Effector memory CD8-positive, alpha-beta T cell (primary cell): Measurements from ENCODE around the gene XPO4.
A peak's percentile ranks its signal among the peaks of the same experiment; 100 is the strongest.

ENCODE experiments used
- ATAC-seq: fragments of 150-1000 bp; cut with Tn5 transposase; replicated peaks from 2 replicates; pipeline ENCODE4 v1.10.0; 2021; ENCODE audit warnings: mild to moderate bottlenecking, moderate library complexity
- DNase-seq, 3 experiments: peaks; one replicate each; pipeline ENCODE4 v3.0.0; 2021
- H3K27ac Mint-ChIP-seq, 2 donors: one replicate each; pipeline ENCODE4 v1.8.0; 2022; ENCODE audit warnings: mild to moderate bottlenecking in 2 of 2, mixed read lengths in 2 of 2, moderate library complexity in 2 of 2
- H3K27me3 Mint-ChIP-seq, 2 donors: one replicate each; pipeline ENCODE4 v1.8.0; 2022; ENCODE audit warnings: mixed read lengths in 2 of 2
- H3K36me3 Mint-ChIP-seq: one replicate; pipeline ENCODE4 v1.8.0; 2022; ENCODE audit warnings: mild to moderate bottlenecking, moderate library complexity, mixed read lengths; ENCODE audit not compliant: insufficient read depth
- H3K4me1 Mint-ChIP-seq, 2 donors: one replicate each; pipeline ENCODE4 v1.8.0; 2022; ENCODE audit warnings: low read depth in 2 of 2, mixed read lengths in 2 of 2
- H3K4me3 Mint-ChIP-seq, 2 donors: one replicate each; pipeline ENCODE4 v1.8.0; 2022; ENCODE audit warnings: mild to moderate bottlenecking in 2 of 2, mixed read lengths in 2 of 2, moderate library complexity in 2 of 2
- H3K9me3 Mint-ChIP-seq, 2 donors: one replicate each; pipeline ENCODE4 v1.8.0; 2022; ENCODE audit warnings: mixed read lengths in 2 of 2

The XPO4 gene

DNA sequence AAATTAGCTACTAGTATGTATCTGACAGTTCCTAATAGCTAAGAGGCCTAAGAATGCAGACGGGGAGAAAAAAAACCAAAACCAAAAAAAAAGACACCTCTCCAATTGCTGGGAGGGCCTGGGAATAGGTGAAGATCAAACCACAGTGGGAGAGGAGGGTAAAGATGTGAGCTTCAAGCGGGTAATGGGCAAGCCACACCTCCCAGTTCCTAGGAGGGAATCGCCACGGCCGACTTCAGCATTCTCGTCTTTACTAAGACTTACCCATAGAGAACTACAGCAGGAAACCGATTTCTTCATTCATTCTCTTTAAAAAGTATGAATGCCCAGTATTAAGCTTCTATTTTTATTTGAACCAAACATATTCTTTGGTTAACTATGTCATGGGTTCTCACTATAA, 123.1 kb downstream of the XPO4 start:
- Mint-ChIP-seq H3K27ac (no peak overlapping the region), H3K36me3 (peaks cover 8% of the 10 kb centered on the region)
- ATAC-seq: no peak

GRCh38 chr13:20778311-20778710, 124.2 kb downstream of the XPO4 start:
- DNase-seq (no peak), ATAC-seq (no peak)
- H3K27ac Mint-ChIP-seq: no peak overlapping the region
- peaks cover 4 to 5% of the 10 kb centered on the region in 2 donors for H3K4me1 Mint-ChIP-seq
- H3K27me3 Mint-ChIP-seq: no peaks in the 10 kb centered on the region
- no peak overlapping the region for H3K4me3 Mint-ChIP-seq
- no peaks in the 10 kb centered on the region for H3K9me3 Mint-ChIP-seq
- H3K36me3 Mint-ChIP-seq: peaks cover 16% of the 10 kb centered on the region

More for the DNA sequence above, 123.1 kb downstream of the XPO4 start:
- Mint-ChIP-seq H3K27me3 (no peaks in the 10 kb centered on the region), H3K4me3 (no peak overlapping the region), H3K9me3 (no peaks in the 10 kb centered on the region), H3K4me1 (no peaks in the 10 kb centered on the region)
- no peak for DNase-seq

DNA sequence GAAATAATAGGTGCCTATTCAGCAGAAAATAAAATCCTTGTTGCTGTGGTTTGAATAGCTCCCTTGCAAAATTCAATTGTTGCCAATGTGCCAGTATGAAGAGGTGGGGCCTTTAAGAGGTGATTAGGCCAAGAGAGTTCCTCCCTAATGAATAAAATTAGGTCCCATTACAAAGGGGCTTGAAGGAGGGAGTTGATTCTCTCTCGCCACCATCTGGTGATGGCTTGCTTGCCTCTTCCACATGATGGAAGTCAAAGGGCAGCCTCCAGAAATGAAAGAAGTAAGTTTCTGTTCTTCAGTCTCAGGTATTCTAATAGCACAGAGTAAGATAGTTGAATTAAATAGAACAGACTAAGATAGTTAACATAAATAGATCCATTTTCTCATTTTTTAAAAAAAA, 125.8 kb downstream of the XPO4 start:
- Mint-ChIP-seq H3K27ac (no peak overlapping the region), H3K4me3 (no peak overlapping the region), H3K4me1 (peaks cover 8 to 17% of the 10 kb centered on the region in 2 donors)

DNA sequence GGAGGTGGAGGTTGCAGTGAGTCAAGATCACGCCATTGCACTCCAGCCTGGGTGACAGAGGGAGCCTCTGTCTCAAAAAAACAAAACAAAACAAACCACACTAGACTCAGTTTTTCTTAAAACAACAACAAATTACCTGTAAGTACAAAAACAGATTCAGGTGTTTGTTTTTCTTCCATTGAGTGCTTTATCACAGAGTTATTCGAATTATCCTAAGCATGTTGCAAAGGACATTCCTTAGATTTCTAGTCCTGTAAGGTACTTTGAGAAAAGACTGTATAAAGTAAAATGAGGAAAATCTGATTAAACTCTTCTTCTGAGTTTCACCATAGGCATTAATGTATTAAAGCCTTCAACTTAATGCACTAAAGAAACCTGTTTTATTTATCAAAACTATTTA, 126.6 kb downstream of the XPO4 start:
- DNase-seq: no peak
- no peaks in the 10 kb centered on the region for H3K9me3 Mint-ChIP-seq

More for the DNA sequence above, 125.8 kb downstream of the XPO4 start:
- Mint-ChIP-seq H3K27me3 (no peaks in the 10 kb centered on the region), H3K36me3 (peaks cover 19% of the 10 kb centered on the region), H3K9me3 (no peaks in the 10 kb centered on the region)
- no peak for ATAC-seq
- no peak for DNase-seq

GRCh38 chr13:20774746-20775145, 127.8 kb downstream of the XPO4 start:
- ATAC-seq: no peak
- peak overlapping the region in 1 of 2 donors; percentile 91 for H3K27ac Mint-ChIP-seq
- H3K36me3 Mint-ChIP-seq: peaks cover 19% of the 10 kb centered on the region

More for the DNA sequence above, 126.6 kb downstream of the XPO4 start:
- Mint-ChIP-seq H3K27ac (no peak overlapping the region), H3K27me3 (no peaks in the 10 kb centered on the region), H3K4me1 (peaks cover 10 to 17% of the 10 kb centered on the region in 2 donors), H3K4me3 (no peak overlapping the region), H3K36me3 (peaks cover 15% of the 10 kb centered on the region)
- ATAC-seq: no peak

DNA sequence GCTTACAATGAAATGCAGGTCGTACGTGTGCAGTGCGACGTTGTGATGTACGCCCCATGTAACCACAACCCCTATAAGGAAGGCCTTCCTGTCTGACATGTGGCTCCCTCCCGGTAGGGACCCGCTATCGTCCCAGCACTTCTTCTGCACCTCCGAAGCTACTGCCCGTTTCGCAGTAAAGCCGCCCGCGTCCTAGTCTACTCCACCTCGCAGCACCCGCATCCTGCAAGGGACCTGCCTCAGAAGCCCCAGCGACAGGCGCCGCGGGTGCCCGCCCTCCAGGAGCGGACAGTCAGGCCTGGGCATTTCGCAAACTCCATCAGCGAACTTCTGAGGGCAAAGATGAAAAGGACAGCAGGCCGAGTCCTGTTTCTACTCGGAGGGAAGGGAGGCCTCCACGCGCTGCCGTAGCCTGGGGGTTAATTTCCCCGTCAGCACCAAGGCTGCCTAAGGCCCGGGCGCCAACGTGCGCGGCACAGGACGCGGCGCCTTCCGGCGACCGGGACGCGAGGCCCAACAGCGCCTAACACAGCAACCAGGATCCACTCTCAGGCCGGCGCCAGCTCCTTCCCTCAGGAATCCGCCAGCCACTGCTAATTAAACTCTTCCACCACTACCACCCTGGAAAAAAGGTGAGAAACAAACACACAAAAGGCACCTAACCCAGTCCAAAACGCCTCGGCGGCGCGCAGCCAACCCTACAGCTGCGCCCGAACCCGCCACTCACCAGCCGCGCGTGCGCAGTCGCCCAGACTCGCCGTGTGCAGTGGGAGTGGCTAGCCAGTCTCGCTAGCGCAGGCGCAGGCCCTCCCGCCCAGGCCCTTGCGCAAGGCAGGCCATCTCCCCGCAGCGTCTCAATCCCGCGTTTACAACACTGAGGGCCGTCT, 129.1 kb downstream of the XPO4 start, which contains the start of gene EEF1AKMT1:
TSS of gene EEF1AKMT1 (minus strand) at position 768 of the 887 bp plus-strand sequence. CDS start 16,363 bp downstream, outside the sequence.
- H3K36me3 Mint-ChIP-seq: peaks cover 19% of the 10 kb centered on the region
- H3K4me1 Mint-ChIP-seq: peaks cover 10 to 17% of the 10 kb centered on the region in 2 donors

More at GRCh38 chr13:20774746-20775145, 127.8 kb downstream of the XPO4 start:
- Mint-ChIP-seq H3K27me3 (no peaks in the 10 kb centered on the region), H3K9me3 (no peaks in the 10 kb centered on the region), H3K4me3 (peak overlapping the region; percentile 77 to 90), H3K4me1 (peaks cover 10 to 17% of the 10 kb centered on the region in 2 donors)
- no peak for DNase-seq

GRCh38 chr13:20772401-20773131, 130.0 kb downstream of the XPO4 start:
- no peaks in the 10 kb centered on the region for H3K27me3 Mint-ChIP-seq
- no peak for ATAC-seq
- DNase-seq: no peak
- peaks cover 10 to 17% of the 10 kb centered on the region in 2 donors for H3K4me1 Mint-ChIP-seq
- peak overlapping the region; percentile 77 to 90 for H3K4me3 Mint-ChIP-seq
- peaks cover 0 to 6% of the 10 kb centered on the region in 2 donors for H3K9me3 Mint-ChIP-seq
- peaks cover 19% of the 10 kb centered on the region for H3K36me3 Mint-ChIP-seq
- peak overlapping the region; percentile 91 to 98 for H3K27ac Mint-ChIP-seq

More for the DNA sequence above, 129.1 kb downstream of the XPO4 start, which contains the start of gene EEF1AKMT1:
- H3K27me3 Mint-ChIP-seq: no peaks in the 10 kb centered on the region
- peak; percentile 92 to 94 (median 93) for DNase-seq
- peak; percentile 83 for ATAC-seq
- H3K27ac Mint-ChIP-seq: peak within 1 kb of the TSS; percentile 91 to 98
- H3K9me3 Mint-ChIP-seq: no peaks in the 10 kb centered on the region
- peak within 1 kb of the TSS; percentile 77 to 90 for H3K4me3 Mint-ChIP-seq

DNA sequence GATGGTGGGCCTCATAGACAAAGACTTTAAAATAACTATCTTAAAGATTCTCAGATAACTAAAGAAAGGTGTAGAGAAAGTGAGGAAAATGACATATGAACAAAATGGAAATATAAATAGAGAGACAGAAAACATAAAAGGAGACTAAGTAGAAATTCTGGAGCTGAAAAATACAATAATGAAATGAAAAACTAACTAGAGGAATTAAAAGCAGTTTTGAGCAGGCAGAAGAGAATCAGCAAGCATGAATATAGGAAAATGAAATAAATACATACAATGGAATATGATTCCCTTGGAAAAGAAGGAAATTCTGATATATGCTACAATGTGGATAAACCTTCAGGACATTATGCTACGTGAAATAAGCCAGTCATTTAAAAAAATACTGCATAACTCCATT, 132.7 kb downstream of the XPO4 start:
- DNase-seq (no peak), ATAC-seq (no peak)
- Mint-ChIP-seq H3K9me3 (peaks cover 0 to 11% of the 10 kb centered on the region in 2 donors), H3K4me3 (no peak overlapping the region), H3K27ac (no peak overlapping the region), H3K27me3 (no peaks in the 10 kb centered on the region), H3K36me3 (peaks cover 21% of the 10 kb centered on the region), H3K4me1 (peaks cover 10 to 17% of the 10 kb centered on the region in 2 donors)

- peaks cover 0 to 11% of the 10 kb centered on the region in 2 donors for H3K9me3 Mint-ChIP-seq
- H3K4me3 Mint-ChIP-seq: no peak overlapping the region
- DNase-seq (no peak), ATAC-seq (no peak)
- no peaks in the 10 kb centered on the region for H3K27me3 Mint-ChIP-seq
- no peak overlapping the region for H3K27ac Mint-ChIP-seq
- H3K36me3 Mint-ChIP-seq: peaks cover 17% of the 10 kb centered on the region
- H3K4me1 Mint-ChIP-seq: peaks cover 10 to 17% of the 10 kb centered on the region in 2 donors
These were observed 133.5 kb downstream of the XPO4 start for GRCh38 chr13:20769091-20769490.

GRCh38 chr13:20767309-20767943, 135.1 kb downstream of the XPO4 start:
- Mint-ChIP-seq H3K36me3 (peaks cover 6% of the 10 kb centered on the region), H3K9me3 (peaks cover 0 to 11% of the 10 kb centered on the region in 2 donors), H3K27me3 (no peaks in the 10 kb centered on the region), H3K4me3 (no peak overlapping the region), H3K27ac (no peak overlapping the region), H3K4me1 (peaks cover 3 to 6% of the 10 kb centered on the region in 2 donors)
- ATAC-seq: no peak
- no peak for DNase-seq

DNA sequence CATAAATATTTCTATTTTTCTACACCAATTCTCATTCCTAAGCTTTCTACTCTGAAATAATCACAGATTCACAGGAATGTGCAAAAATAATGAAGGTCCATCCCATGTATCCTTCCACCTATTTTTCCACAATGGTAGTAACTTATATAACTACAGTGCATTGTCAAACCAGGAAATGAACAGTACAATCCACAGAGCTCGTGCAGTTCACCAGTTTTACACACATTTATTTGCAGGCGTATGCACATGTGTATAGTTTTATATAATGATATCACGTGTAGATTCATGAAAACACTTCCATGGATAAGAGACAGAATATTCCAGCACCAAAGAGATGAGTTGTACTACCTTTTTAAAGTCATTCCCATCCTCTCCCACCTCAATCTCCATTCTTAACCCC, 141.7 kb downstream of the XPO4 start:
- Mint-ChIP-seq H3K27ac (no peak overlapping the region), H3K9me3 (no peaks in the 10 kb centered on the region), H3K27me3 (no peaks in the 10 kb centered on the region), H3K4me3 (no peak overlapping the region), H3K4me1 (peaks cover 0 to 2% of the 10 kb centered on the region in 2 donors), H3K36me3 (peaks cover 3% of the 10 kb centered on the region)
- no peak for ATAC-seq
- no peak for DNase-seq

- ATAC-seq (no peak), DNase-seq (no peak)
- H3K36me3 Mint-ChIP-seq: peaks cover 3% of the 10 kb centered on the region
- H3K9me3 Mint-ChIP-seq: peaks cover 9 to 31% of the 10 kb centered on the region in 2 donors
- peaks cover 0 to 1% of the 10 kb centered on the region in 2 donors for H3K4me1 Mint-ChIP-seq
- H3K4me3 Mint-ChIP-seq: no peak overlapping the region
- H3K27me3 Mint-ChIP-seq: no peaks in the 10 kb centered on the region
- no peak overlapping the region for H3K27ac Mint-ChIP-seq
These were observed 148.5 kb downstream of the XPO4 start for GRCh38 chr13:20754009-20754408.

- DNase-seq (no peak), ATAC-seq (no peak)
- H3K9me3 Mint-ChIP-seq: peaks cover 11 to 44% of the 10 kb centered on the region in 2 donors
- no peaks in the 10 kb centered on the region for H3K27me3 Mint-ChIP-seq
- H3K36me3 Mint-ChIP-seq: no peaks in the 10 kb centered on the region
- H3K4me3 Mint-ChIP-seq: no peak overlapping the region
- no peak overlapping the region for H3K27ac Mint-ChIP-seq
- no peaks in the 10 kb centered on the region for H3K4me1 Mint-ChIP-seq
These were observed 153.2 kb downstream of the XPO4 start for GRCh38 chr13:20749377-20749776.
